Measurements from ENCODE around the gene NPIPB2. TPM values are rescaled to one million over a fixed set of nuclear protein-coding genes. Genes with fewer than 3 reads are reported as not detected.

Gene NPIPB2
- total RNA-seq, 1 experiment from 2014 or later = 12.5 TPM

DNA sequence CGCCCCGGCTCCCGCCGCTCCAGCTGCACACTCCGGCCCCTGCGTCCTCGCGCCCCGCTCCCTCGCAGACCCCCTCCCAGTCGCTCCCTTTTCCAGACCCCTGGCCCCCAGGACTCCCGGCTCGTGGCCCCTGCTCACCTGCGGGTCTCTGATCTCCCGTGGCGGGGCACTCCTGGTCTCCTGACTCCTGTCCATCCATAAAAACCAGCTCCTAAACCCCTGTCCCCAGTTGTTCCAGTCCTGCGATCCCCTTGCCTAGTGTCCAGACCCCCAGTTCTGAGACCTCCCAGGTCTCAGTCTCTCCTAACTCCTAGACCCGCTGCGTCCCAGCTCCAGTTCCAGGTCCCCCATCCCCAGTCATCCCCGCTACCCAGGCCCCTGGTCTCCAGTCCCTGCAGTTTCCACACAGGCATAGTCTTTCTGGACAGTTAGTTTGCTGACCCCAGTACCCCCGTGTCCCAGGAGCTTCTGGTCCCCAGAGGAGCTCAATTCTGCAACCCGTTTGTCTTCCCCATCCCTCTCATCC lies 35.1 kb upstream of the NPIPB2 start:
- no peak overlapping the region for H4K5ac ChIP-seq (ENCODE audit: insufficient read length, low read depth, low read length)
- H2AFZ ChIP-seq (ENCODE audit: low read length) = no peak overlapping the region
- H3K79me2 ChIP-seq (ENCODE audit: insufficient read depth, low read length) = no peaks in the 10 kb centered on the region; the same call in 1 of the 2 replicates
- H3K36me3 Mint-ChIP-seq (ENCODE audit: insufficient read depth in 1 of 3, low read depth in 3 of 3) = peaks cover 0 to 14% (median 10%) of the 10 kb centered on the region in 3 experiments; a peak in 3 of 7 replicates
- H3K27ac ChIP-seq (ENCODE audit: insufficient read length, low read depth, low read length) = no peak overlapping the region
- no peak overlapping the region for H2BK15ac ChIP-seq (ENCODE audit: low read depth, low read length)
- H3K4me1 ChIP-seq (ENCODE audit: insufficient read depth, low read length) = peaks cover 3% of the 10 kb centered on the region; the same call in 1 of the 2 replicates
- H3K23me2 ChIP-seq (ENCODE audit: insufficient read length, low read depth, low read length, poor library complexity, severe bottlenecking) = peaks cover 5% of the 10 kb centered on the region
- no CpG with 5 or more reads among the region's 22 CpGs for whole genome bisulfite sequencing (ENCODE audit: extremely low coverage, insufficient read length, low lambda C conversion rate)
- DNase-seq = peak; percentile 34
- no peaks in the 10 kb centered on the region for H4K20me1 ChIP-seq (ENCODE audit: control insufficient read depth, insufficient read depth, insufficient read length)
- H2BK120ac ChIP-seq (ENCODE audit: low read depth, low read length, poor library complexity, severe bottlenecking) = no peak overlapping the region
- H3K27ac Mint-ChIP-seq = peak overlapping the region in 1 of 3 experiments; percentile 4; a peak in 1 of 7 replicates
- peak overlapping the region; percentile 59 for H3K4me2 ChIP-seq (ENCODE audit: insufficient read depth, insufficient read length, low read length)
- H2BK5ac ChIP-seq (ENCODE audit: insufficient read length, low read length) = no peak overlapping the region
- no peaks in the 10 kb centered on the region for H3K27me3 ChIP-seq (ENCODE audit: insufficient read depth, low read length)
- H3K9me3 ChIP-seq (ENCODE audit: control insufficient read depth, low read depth, low read length) = no peaks in the 10 kb centered on the region
- H3K9ac ChIP-seq (ENCODE audit: extremely low read depth, insufficient read length, low read length) = no peak overlapping the region
- H3K56ac ChIP-seq (ENCODE audit: insufficient read length, low read depth, low read length) = no peak overlapping the region
- H3K23ac ChIP-seq (ENCODE audit: insufficient read length, low read depth, low read length) = no peak overlapping the region
- H3K79me1 ChIP-seq (ENCODE audit: insufficient read depth, low read depth, low read length, poor library complexity, severe bottlenecking) = no peaks in the 10 kb centered on the region
- H3K27me3 Mint-ChIP-seq (ENCODE audit: low read depth) = no peaks in the 10 kb centered on the region; the same call in 1 of the 2 replicates
- H3K4me3 Mint-ChIP-seq = peak overlapping the region; percentile 97 to 99
- TF ChIP-seq, protein P1, sequence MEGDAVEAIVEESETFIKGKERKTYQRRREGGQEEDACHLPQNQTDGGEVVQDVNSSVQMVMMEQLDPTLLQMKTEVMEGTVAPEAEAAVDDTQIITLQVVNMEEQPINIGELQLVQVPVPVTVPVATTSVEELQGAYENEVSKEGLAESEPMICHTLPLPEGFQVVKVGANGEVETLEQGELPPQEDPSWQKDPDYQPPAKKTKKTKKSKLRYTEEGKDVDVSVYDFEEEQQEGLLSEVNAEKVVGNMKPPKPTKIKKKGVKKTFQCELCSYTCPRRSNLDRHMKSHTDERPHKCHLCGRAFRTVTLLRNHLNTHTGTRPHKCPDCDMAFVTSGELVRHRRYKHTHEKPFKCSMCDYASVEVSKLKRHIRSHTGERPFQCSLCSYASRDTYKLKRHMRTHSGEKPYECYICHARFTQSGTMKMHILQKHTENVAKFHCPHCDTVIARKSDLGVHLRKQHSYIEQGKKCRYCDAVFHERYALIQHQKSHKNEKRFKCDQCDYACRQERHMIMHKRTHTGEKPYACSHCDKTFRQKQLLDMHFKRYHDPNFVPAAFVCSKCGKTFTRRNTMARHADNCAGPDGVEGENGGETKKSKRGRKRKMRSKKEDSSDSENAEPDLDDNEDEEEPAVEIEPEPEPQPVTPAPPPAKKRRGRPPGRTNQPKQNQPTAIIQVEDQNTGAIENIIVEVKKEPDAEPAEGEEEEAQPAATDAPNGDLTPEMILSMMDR (conservative IDR thresholded peaks at IDR 0.05) = no peak
- H4K8ac ChIP-seq (replicated peaks; ENCODE audit: insufficient read length, low read depth, low read length) = no peak overlapping the region
- H3K4me1 Mint-ChIP-seq = peaks cover 20% of the 10 kb centered on the region in 2 experiments
- no peak overlapping the region for H4K91ac ChIP-seq (ENCODE audit: insufficient read length, low read depth, low read length)
- no peak overlapping the region for H2BK20ac ChIP-seq (ENCODE audit: low read depth, low read length, poor library complexity, severe bottlenecking)
- no peak overlapping the region for H3K14ac ChIP-seq (ENCODE audit: insufficient read depth, low read length)
- H3K9me3 Mint-ChIP-seq = peaks cover 2 to 5% of the 10 kb centered on the region in 2 experiments; a peak in 2 of 5 replicates
- H2AK5ac ChIP-seq (ENCODE audit: insufficient read length, low read length) = no peak overlapping the region
- no peak overlapping the region for H3K4ac ChIP-seq (ENCODE audit: low read depth, low read length)
- H2BK12ac ChIP-seq (ENCODE audit: insufficient read length, low read depth, low read length) = no peak overlapping the region
- no peak overlapping the region for H3T11ph ChIP-seq (ENCODE audit: low read length)
- no peak overlapping the region for H3K18ac ChIP-seq (ENCODE audit: insufficient read length, low read depth, low read length)
